Stimulated activated CD8-positive, alpha-beta memory T cell treated with anti-CD3 and anti-CD28 coated beads, Interleukin-7, amount 100 ng/mL, for 1 hour (primary cell): ENCODE data around the gene OR51S1.
"Not testable (repeated sequence)": the region's sequence is repeated elsewhere in the genome, so short reads cannot be mapped to it uniquely, and the experiment has no call there.

Source experiments
- DNase-seq, 2 donors: peaks; one replicate each; pipeline ENCODE4 v3.0.0-alpha.2; 2020; ENCODE audit warnings: low read depth in 2 of 2

OR51S1 gene

GRCh38 chr11:4808476-4808875 lies 40.5 kb downstream of the OR51S1 start:
- no peak for DNase-seq

GRCh38 chr11:4804280-4804679 lies 44.7 kb downstream of the OR51S1 start, which contains the start of gene OR52R1:
Gene OR52R1 (minus strand): TSS chr11:4804380. CDS start chr11:4804380, 0 bp downstream.
- DNase-seq, result no peak

GRCh38 chr11:4801316-4801715 lies 47.7 kb downstream of the OR51S1 start:
- DNase-seq, result not testable (repeated sequence)

GRCh38 chr11:4798427-4799183 lies 50.4 kb downstream of the OR51S1 start:
- DNase-seq, result no peak
